H1 (cell line): Measurements from ENCODE around the gene REG3G. TPM values are rescaled to one million over a fixed set of nuclear protein-coding genes. Genes with fewer than 3 reads are reported as not detected.

Experiments used
- CTCF ChIA-PET: fragments of 300-600 bp; sonication (Branson Sonifier 250); formaldehyde crosslinking; loops from one replicate; lab custom pipeline; 2021; ENCODE audit not compliant: partially characterized antibody; lab: Charles Lee
- POLR2A ChIA-PET: fragments of 300-600 bp; sonication (Branson Sonifier 250); formaldehyde crosslinking; loops from one replicate; lab custom pipeline; 2021; ENCODE audit warnings: inconsistent platforms; ENCODE audit not compliant: partially characterized antibody; lab: Charles Lee
- DNase-seq, 2 experiments: peaks; one replicate each; pipeline versions ENCODE4 v3.0.0 to v3.0.0-alpha.2; 2010 to 2022; ENCODE audit warnings: low spot score in 2 of 2, low read depth in 1 of 2, mixed read lengths in 1 of 2
- FAIRE-seq: peaks from 2 replicates; lab custom pipeline; 2011; peaks lifted over from hg19 to GRCh38; lab: Jason Lieb, UNC
- H2AFZ ChIP-seq: 2 replicates; pipeline ENCODE4 v1.8.1; 2012; ENCODE audit warnings: low read length, inconsistent platforms
- H2AK5ac ChIP-seq: 2 replicates; pipeline ENCODE4 v1.6.1; 2013; ENCODE audit warnings: low read depth, low read length
- H2BK120ac ChIP-seq: replicated peaks from 2 replicates; pipeline ENCODE3; 2013; ENCODE audit warnings: low read depth, low read length, inconsistent platforms
- H2BK12ac ChIP-seq: 2 replicates; pipeline ENCODE4 v1.6.1; 2013; ENCODE audit warnings: low read depth, low read length
- H2BK15ac ChIP-seq: 2 replicates; pipeline ENCODE4 v1.6.1; 2013; ENCODE audit warnings: low read length
- H2BK20ac ChIP-seq: 2 replicates; pipeline ENCODE4 v1.6.1; 2013; ENCODE audit warnings: low read length
- H2BK5ac ChIP-seq: 2 replicates; pipeline ENCODE4 v1.6.1; 2013; ENCODE audit warnings: low read depth, low read length
- H3K14ac ChIP-seq: 2 replicates; pipeline ENCODE4 v1.6.1; 2013; ENCODE audit warnings: inconsistent platforms; ENCODE audit not compliant: insufficient read length
- H3K18ac ChIP-seq: 2 replicates; pipeline ENCODE4 v1.6.1; 2013; ENCODE audit warnings: low read length; ENCODE audit errors: extremely low read depth
- H3K23ac ChIP-seq: 2 replicates; pipeline ENCODE4 v1.6.1; 2013; ENCODE audit warnings: inconsistent platforms; ENCODE audit not compliant: insufficient read length
- H3K23me2 ChIP-seq: 2 replicates; pipeline ENCODE4 v1.6.1; 2013; ENCODE audit warnings: low read depth, low read length
- H3K27ac ChIP-seq: 2 replicates; pipeline ENCODE4 v1.6.1; 2011; ENCODE audit warnings: low read depth, low read length, inconsistent platforms
- H3K27me3 ChIP-seq, 4 experiments: replicated peaks in 1 of 4; 1 replicate in 1 of 4; 2 replicates in 3 of 4; pipeline versions ENCODE4 v1.6.1 to v1.8.1; 2011 to 2013; ENCODE audit warnings: low read length in 3 of 4, mild to moderate bottlenecking in 3 of 4, inconsistent platforms in 2 of 4, mixed read lengths in 2 of 4, moderate library complexity in 1 of 4; ENCODE audit not compliant: control insufficient read depth in 3 of 4, insufficient read depth in 3 of 4; ENCODE audit errors: extremely low read depth in 1 of 4
- H3K36me3 ChIP-seq, 4 experiments: 2 replicates each; pipeline versions ENCODE4 v1.6.1 to v1.8.1; 2011 to 2013; ENCODE audit warnings: mild to moderate bottlenecking in 4 of 4, low read length in 3 of 4, moderate library complexity in 2 of 4, control low read depth in 1 of 4, inconsistent platforms in 1 of 4; ENCODE audit not compliant: insufficient read depth in 4 of 4, control insufficient read depth in 2 of 4
- H3K4ac ChIP-seq: replicated peaks from 2 replicates; pipeline ENCODE3; 2013; ENCODE audit warnings: low read length, low read depth, mixed read lengths, inconsistent platforms; ENCODE audit not compliant: insufficient read length
- H3K4me1 ChIP-seq, 4 experiments: replicated peaks in 1 of 4; 1 replicate in 1 of 4; 2 replicates in 3 of 4; pipeline versions ENCODE4 v1.6.1 to v1.8.1; 2011 to 2013; ENCODE audit warnings: low read length in 3 of 4, inconsistent platforms in 2 of 4, mixed read lengths in 1 of 4; ENCODE audit not compliant: insufficient read depth in 4 of 4, control insufficient read depth in 3 of 4
- H3K4me2 ChIP-seq, 2 experiments: 2 replicates each; pipeline versions ENCODE4 v1.6.1 to v1.8.1; 2011 to 2013; ENCODE audit warnings: low read depth in 2 of 2, low read length in 2 of 2, control low read depth in 1 of 2, inconsistent platforms in 1 of 2, mild to moderate bottlenecking in 1 of 2; ENCODE audit not compliant: insufficient read depth in 1 of 2
- H3K4me3 ChIP-seq, 4 experiments: fragments of 200-600, 300-600 bp in 1 of 4; sonication (generic), shearing (Covaris generic), sonication (Bioruptor Twin) in 1 of 4; 2 replicates each; pipeline versions ENCODE4 v1.5.1 to v1.8.1; 2011 to 2016; ENCODE audit warnings: low read length in 4 of 4, low read depth in 3 of 4, control low read depth in 2 of 4, inconsistent platforms in 2 of 4, mild to moderate bottlenecking in 2 of 4, mixed read lengths in 1 of 4, moderate library complexity in 1 of 4; ENCODE audit not compliant: insufficient read depth in 2 of 4; ENCODE audit errors: extremely low read depth in 1 of 4
- H3K56ac ChIP-seq: replicated peaks from 2 replicates; pipeline ENCODE3; 2013; ENCODE audit warnings: low read depth, mild to moderate bottlenecking, mixed read lengths, low read length, inconsistent platforms; ENCODE audit not compliant: insufficient read length
- H3K79me1 ChIP-seq: 2 replicates; pipeline ENCODE4 v1.6.1; 2013; ENCODE audit warnings: low read depth, low read length, control low read depth
- H3K79me2 ChIP-seq, 2 experiments: 2 replicates each; pipeline versions ENCODE4 v1.6.1 to v1.8.1; 2012 to 2013; ENCODE audit warnings: low read length in 2 of 2, mild to moderate bottlenecking in 2 of 2, inconsistent platforms in 1 of 2; ENCODE audit not compliant: insufficient read depth in 2 of 2, control insufficient read depth in 1 of 2
- H3K9ac ChIP-seq, 4 experiments: replicated peaks in 1 of 4; 1 replicate in 1 of 4; 2 replicates in 3 of 4; pipeline versions ENCODE4 v1.6.1 to v1.8.1; 2011 to 2013; ENCODE audit warnings: low read depth in 3 of 4, low read length in 3 of 4, control low read depth in 2 of 4, mild to moderate bottlenecking in 2 of 4, moderate library complexity in 2 of 4, inconsistent platforms in 1 of 4; ENCODE audit errors: extremely low read depth in 1 of 4
- H3K9me3 ChIP-seq, 2 experiments: 2 replicates each; pipeline versions ENCODE4 v1.6.1 to v1.8.1; 2012 to 2013; ENCODE audit warnings: mild to moderate bottlenecking in 2 of 2, moderate library complexity in 2 of 2, control low read depth in 1 of 2, inconsistent platforms in 1 of 2, low read depth in 1 of 2, low read length in 1 of 2, mixed read lengths in 1 of 2; ENCODE audit not compliant: insufficient read depth in 2 of 2
- H4K20me1 ChIP-seq, 2 experiments: replicated peaks in 1 of 2; 2 replicates each; pipeline versions ENCODE3 to v1.8.1; 2011 to 2013; ENCODE audit warnings: inconsistent platforms in 2 of 2, low read length in 2 of 2, mild to moderate bottlenecking in 1 of 2; ENCODE audit not compliant: insufficient read depth in 2 of 2, control insufficient read depth in 1 of 2
- H4K5ac ChIP-seq: 2 replicates; pipeline ENCODE4 v1.6.1; 2013; ENCODE audit warnings: low read length, low read depth, mixed read lengths, inconsistent platforms; ENCODE audit not compliant: insufficient read length
- H4K8ac ChIP-seq: 2 replicates; pipeline ENCODE4 v1.8.0; 2013; ENCODE audit warnings: mild to moderate bottlenecking, moderate library complexity, low read length, inconsistent platforms; ENCODE audit not compliant: insufficient read depth; ENCODE audit errors: extremely low read depth
- H4K91ac ChIP-seq: replicated peaks from 2 replicates; pipeline ENCODE3; 2013; ENCODE audit warnings: low read length, mixed read lengths, inconsistent platforms; ENCODE audit not compliant: insufficient read length
- CREB1 ChIP-seq: IDR thresholded peaks from 2 replicates; pipeline ENCODE4 v1.6.1; 2012; ENCODE audit warnings: inconsistent platforms
- GABPA ChIP-seq: IDR thresholded peaks from 2 replicates; pipeline ENCODE4 v1.6.1; 2011; ENCODE audit warnings: mild to moderate bottlenecking, low read length, moderate library complexity, borderline replicate concordance; ENCODE audit not compliant: insufficient read depth
- JUN ChIP-seq: IDR thresholded peaks from 2 replicates; pipeline ENCODE4 v1.6.1; 2011; ENCODE audit warnings: low read depth, mild to moderate bottlenecking, improper control_type of control experiment, low read length
- KDM1A ChIP-seq: fragments of 200-600, 300-600 bp; sonication (generic); IDR thresholded peaks from 2 replicates; pipeline ENCODE4 v1.7.1; 2016; ENCODE audit warnings: mild to moderate bottlenecking, low read length, borderline replicate concordance
- KDM4A ChIP-seq: IDR thresholded peaks from one replicate; pipeline ENCODE4 v1.7.1; 2012; ENCODE audit warnings: low read depth, mild to moderate bottlenecking, moderate library complexity, low read length, inconsistent platforms; ENCODE audit not compliant: severe bottlenecking
- POU5F1 ChIP-seq: IDR thresholded peaks from 2 replicates; pipeline ENCODE4 v1.6.1; 2011; ENCODE audit warnings: low read depth, mild to moderate bottlenecking, low read length, moderate library complexity
- RBBP5 ChIP-seq: IDR thresholded peaks from 2 replicates; pipeline ENCODE4 v1.7.1; 2012; ENCODE audit warnings: low read depth, mild to moderate bottlenecking, inconsistent platforms, low read length, moderate library complexity, borderline replicate concordance
- SIX5 ChIP-seq: IDR thresholded peaks from 2 replicates; pipeline ENCODE4 v1.6.1; 2011; ENCODE audit warnings: mild to moderate bottlenecking, low read depth, low read length
- TAF7 ChIP-seq: optimal IDR thresholded peaks from 2 replicates; pipeline ENCODE3; 2011; ENCODE audit warnings: low read depth, mild to moderate bottlenecking, inconsistent platforms, low read length, moderate library complexity, borderline replicate concordance
- ZNF274 ChIP-seq: IDR thresholded peaks from 2 replicates; pipeline ENCODE4 v1.7.0; 2012; ENCODE audit warnings: low read length, borderline replicate concordance; ENCODE audit errors: extremely low read depth
- WGBS, 2 experiments: shearing (Covaris generic) in 1 of 2; methylation state at CpG; one replicate each; pipeline versions ENCODE4 v1.1.6 to v1.1.7; 2013 to 2015; ENCODE audit warnings: low lambda C conversion rate in 2 of 2, mixed read lengths in 2 of 2, inconsistent platforms in 1 of 2, low coverage in 1 of 2, missing lambda C conversion rate in 1 of 2; ENCODE audit not compliant: insufficient replicate concordance in 2 of 2, insufficient coverage in 1 of 2, insufficient read length in 1 of 2; ENCODE audit errors: extremely low coverage in 1 of 2, missing lambda C conversion rate in 1 of 2; 5-methylcytosine and 5-hydroxymethylcytosine counted together
- polyA plus RNA-seq, 7 experiments: library from polyadenylated mRNA; depleted of rRNA in 3 of 7; stranded (reverse) in 5 of 7; unstranded in 2 of 7; fragments of >200 nt in 5 of 7; fragments of 200-250 nt in 2 of 7; gene quantifications; 1 replicate in 5 of 7; 2 replicates in 1 of 7; 4 replicates in 1 of 7; pipeline versions ENCODE4 v1.2.1 to v1.2.3, GENCODE V29; 2011 to 2013; ENCODE audit warnings: missing spikeins in 2 of 7, mixed read lengths in 2 of 7
- total RNA-seq: library from RNA; stranded (reverse); fragmentation: NEBNext Ultra II Directional; extraction: Animal tissue kit (Norgen Biotek cat#: 25700); gene quantifications from 2 replicates; pipeline ENCODE4 v1.2.1, GENCODE V29; 2021
- TF ChIP-seq, protein P1 (sequence below): IDR thresholded peaks from 2 replicates; pipeline ENCODE4 v1.6.1; 2011; ENCODE audit warnings: low read depth, mild to moderate bottlenecking, low read length; ENCODE audit not compliant: insufficient read depth
- TF ChIP-seq, protein P2 (sequence below): IDR thresholded peaks from 2 replicates; pipeline ENCODE4 v1.6.1; 2012; ENCODE audit warnings: low read length, inconsistent platforms

The REG3G gene
- total and polyA plus RNA-seq, 2 of the 8 experiments (the other 6 are each of a cell fraction or from before 2014, with no cell fraction given), result not detected

DNA sequence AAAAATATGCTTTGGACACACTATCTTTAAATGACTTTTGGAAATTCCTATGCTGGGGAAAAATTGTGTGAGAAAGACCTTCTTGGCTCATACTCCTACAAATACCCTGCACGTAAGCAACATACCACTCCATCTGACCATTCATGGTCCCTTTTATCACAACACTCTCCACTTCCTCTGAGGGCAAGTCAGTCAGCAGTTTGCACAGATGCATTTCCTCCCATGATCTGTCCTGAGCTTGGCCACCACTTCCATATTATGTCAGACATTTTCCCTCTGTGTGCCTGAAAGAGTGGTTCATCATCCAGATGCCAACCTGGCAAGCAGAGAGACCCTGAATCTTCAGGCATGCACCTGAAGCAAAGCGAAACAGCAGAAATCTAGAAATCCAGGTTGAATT lies 16.1 kb upstream of the REG3G start:
- H3K79me2 ChIP-seq, result no peaks in the 10 kb centered on the region
- H4K5ac ChIP-seq, result no peak overlapping the region
- H2BK120ac ChIP-seq, result no peak overlapping the region
- H2AK5ac ChIP-seq, result no peak overlapping the region
- no peak overlapping the region for H2BK5ac ChIP-seq
- H3K23ac ChIP-seq, result no peak overlapping the region
- no peak overlapping the region for H3K14ac ChIP-seq
- no peak overlapping the region for H3K9ac ChIP-seq
- H4K91ac ChIP-seq, result no peak overlapping the region
- no peaks in the 10 kb centered on the region for H4K20me1 ChIP-seq
- H3K27me3 ChIP-seq, result no peaks in the 10 kb centered on the region
- POLR2A ChIA-PET, result no interaction called here
- H3K4me2 ChIP-seq, result no peak overlapping the region
- CTCF ChIA-PET, result interaction anchor here (1.1 to 1.4 kb wide), 3 partner anchors 9 to 31 kb away, joined by 3 to 5 read pairs (median 3); no protein-coding TSS in a partner anchor
- H3K4me1 ChIP-seq, result no peaks in the 10 kb centered on the region
- H3K23me2 ChIP-seq, result no peaks in the 10 kb centered on the region
- no peak overlapping the region for H3K56ac ChIP-seq
- H4K8ac ChIP-seq, result no peak overlapping the region
- no peak overlapping the region for H3K18ac ChIP-seq
- 93% methylated on average over 2 of the region's 2 CpGs; no CpG with 5 or more reads in 1 of the 2 experiments for WGBS, 2 experiments
- H3K36me3 ChIP-seq, result no peaks in the 10 kb centered on the region
- no peak overlapping the region for H3K4ac ChIP-seq
- no peak overlapping the region for H2AFZ ChIP-seq
- H3K27ac ChIP-seq, result no peak overlapping the region
- H3K79me1 ChIP-seq, result no peaks in the 10 kb centered on the region
- FAIRE-seq (no peak), DNase-seq (no peak)
- no peak overlapping the region for H3K4me3 ChIP-seq
- H2BK20ac ChIP-seq, result no peak overlapping the region
- no peaks in the 10 kb centered on the region for H3K9me3 ChIP-seq
- H2BK15ac ChIP-seq, result no peak overlapping the region; the same call in 1 of the 2 replicates
- no peak overlapping the region for H2BK12ac ChIP-seq
- TF ChIP-seq TAF7, result no peak
- TF ChIP-seq CREB1, result no peak
- no peak for TF ChIP-seq RBBP5
- TF ChIP-seq ZNF274, result no peak
- TF ChIP-seq POU5F1, result no peak
- no peak for TF ChIP-seq GABPA
- TF ChIP-seq, protein P1, sequence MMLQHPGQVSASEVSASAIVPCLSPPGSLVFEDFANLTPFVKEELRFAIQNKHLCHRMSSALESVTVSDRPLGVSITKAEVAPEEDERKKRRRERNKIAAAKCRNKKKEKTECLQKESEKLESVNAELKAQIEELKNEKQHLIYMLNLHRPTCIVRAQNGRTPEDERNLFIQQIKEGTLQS, result no peak
- TF ChIP-seq, protein P2, sequence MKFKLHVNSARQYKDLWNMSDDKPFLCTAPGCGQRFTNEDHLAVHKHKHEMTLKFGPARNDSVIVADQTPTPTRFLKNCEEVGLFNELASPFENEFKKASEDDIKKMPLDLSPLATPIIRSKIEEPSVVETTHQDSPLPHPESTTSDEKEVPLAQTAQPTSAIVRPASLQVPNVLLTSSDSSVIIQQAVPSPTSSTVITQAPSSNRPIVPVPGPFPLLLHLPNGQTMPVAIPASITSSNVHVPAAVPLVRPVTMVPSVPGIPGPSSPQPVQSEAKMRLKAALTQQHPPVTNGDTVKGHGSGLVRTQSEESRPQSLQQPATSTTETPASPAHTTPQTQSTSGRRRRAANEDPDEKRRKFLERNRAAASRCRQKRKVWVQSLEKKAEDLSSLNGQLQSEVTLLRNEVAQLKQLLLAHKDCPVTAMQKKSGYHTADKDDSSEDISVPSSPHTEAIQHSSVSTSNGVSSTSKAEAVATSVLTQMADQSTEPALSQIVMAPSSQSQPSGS, result no peak
- TF ChIP-seq SIX5, result no peak
- TF ChIP-seq JUN, result no peak
- TF ChIP-seq KDM4A, result no peak
- no peak for TF ChIP-seq KDM1A
